ENCODE results near the gene AGPAT2. TPM values are rescaled to one million over a fixed set of nuclear protein-coding genes. Genes with fewer than 3 reads are reported as not detected.

Gene AGPAT2
- total RNA-seq, 1 donor from 2014 or later: 72.9 TPM

GRCh38 chr9:136674786-136675349, 12.4 kb downstream of the AGPAT2 start:
- Histone ChIP-seq H3K4me3 (ENCODE audit: low read depth, low read length) (no peak overlapping the region), H3K27me3 (ENCODE audit: control insufficient read depth, insufficient read depth, low read length) (peaks cover 4% of the 10 kb centered on the region), H3K36me3 (ENCODE audit: control insufficient read depth, insufficient read depth, low read length) (peaks cover 1% of the 10 kb centered on the region)
- no peak for DNase-seq (ENCODE audit: low read depth)
- TF ChIP-seq, protein P1, sequence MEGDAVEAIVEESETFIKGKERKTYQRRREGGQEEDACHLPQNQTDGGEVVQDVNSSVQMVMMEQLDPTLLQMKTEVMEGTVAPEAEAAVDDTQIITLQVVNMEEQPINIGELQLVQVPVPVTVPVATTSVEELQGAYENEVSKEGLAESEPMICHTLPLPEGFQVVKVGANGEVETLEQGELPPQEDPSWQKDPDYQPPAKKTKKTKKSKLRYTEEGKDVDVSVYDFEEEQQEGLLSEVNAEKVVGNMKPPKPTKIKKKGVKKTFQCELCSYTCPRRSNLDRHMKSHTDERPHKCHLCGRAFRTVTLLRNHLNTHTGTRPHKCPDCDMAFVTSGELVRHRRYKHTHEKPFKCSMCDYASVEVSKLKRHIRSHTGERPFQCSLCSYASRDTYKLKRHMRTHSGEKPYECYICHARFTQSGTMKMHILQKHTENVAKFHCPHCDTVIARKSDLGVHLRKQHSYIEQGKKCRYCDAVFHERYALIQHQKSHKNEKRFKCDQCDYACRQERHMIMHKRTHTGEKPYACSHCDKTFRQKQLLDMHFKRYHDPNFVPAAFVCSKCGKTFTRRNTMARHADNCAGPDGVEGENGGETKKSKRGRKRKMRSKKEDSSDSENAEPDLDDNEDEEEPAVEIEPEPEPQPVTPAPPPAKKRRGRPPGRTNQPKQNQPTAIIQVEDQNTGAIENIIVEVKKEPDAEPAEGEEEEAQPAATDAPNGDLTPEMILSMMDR (IDR thresholded peaks at IDR 0.05; ENCODE audit: insufficient read depth, low read length, poor library complexity, severe bottlenecking): no peak

DNA sequence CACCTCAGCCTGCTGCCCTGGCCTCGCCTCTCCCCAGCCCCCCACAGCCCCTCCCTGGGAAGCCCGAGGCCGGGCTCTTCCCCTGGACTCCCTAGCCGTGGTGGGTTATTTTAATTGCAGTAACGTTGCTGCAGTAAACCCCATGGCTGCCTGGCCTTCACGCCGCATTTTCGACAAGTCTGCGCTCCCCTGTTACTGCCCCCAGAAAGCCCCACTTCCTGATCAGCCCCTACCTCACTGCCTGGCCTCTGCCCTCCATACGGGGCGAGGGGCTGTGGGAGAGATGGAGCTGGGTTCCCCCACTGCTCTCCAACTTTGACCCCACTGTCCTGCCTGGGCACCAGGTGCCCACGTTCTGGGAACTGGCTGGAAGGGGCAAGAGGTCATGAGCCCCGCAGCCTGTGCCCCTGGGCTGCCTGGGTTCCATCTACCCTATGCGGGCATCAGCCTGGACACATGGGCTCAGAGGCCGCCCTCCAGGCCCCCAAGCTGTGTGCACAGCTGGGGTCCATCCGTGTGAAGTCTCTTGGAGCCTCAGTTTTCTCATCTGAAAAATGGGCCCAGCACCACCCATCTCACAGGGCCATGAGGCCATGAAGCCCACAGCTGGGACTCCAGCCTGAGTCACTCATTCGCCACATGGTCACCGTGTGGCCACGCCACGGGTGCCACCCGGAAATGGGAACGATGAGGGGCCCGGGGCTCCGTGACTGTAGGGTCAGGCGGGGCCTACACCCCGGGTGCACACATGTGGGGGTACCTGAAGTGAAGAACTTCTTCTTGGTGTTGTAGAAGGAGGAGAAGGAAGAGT, 13.1 kb downstream of the AGPAT2 start:
- H3K36me3 ChIP-seq (ENCODE audit: control insufficient read depth, insufficient read depth, low read length): peaks cover 1% of the 10 kb centered on the region
- no peak overlapping the region for H3K4me3 ChIP-seq (ENCODE audit: low read depth, low read length)
- TF ChIP-seq, protein P1 (IDR thresholded peaks at IDR 0.05; ENCODE audit: insufficient read depth, low read length, poor library complexity, severe bottlenecking): no peak
- peaks cover 4% of the 10 kb centered on the region for H3K27me3 ChIP-seq (ENCODE audit: control insufficient read depth, insufficient read depth, low read length)
- DNase-seq (ENCODE audit: low read depth): no peak

- peaks cover 1% of the 10 kb centered on the region for H3K36me3 ChIP-seq (ENCODE audit: control insufficient read depth, insufficient read depth, low read length)
- H3K4me3 ChIP-seq (ENCODE audit: low read depth, low read length): no peak overlapping the region
- TF ChIP-seq, protein P1 (IDR thresholded peaks at IDR 0.05; ENCODE audit: insufficient read depth, low read length, poor library complexity, severe bottlenecking): no peak
- H3K27me3 ChIP-seq (ENCODE audit: control insufficient read depth, insufficient read depth, low read length): peaks cover 4% of the 10 kb centered on the region
- DNase-seq (ENCODE audit: low read depth): no peak
Observed at GRCh38 chr9:136673088-136673974, 13.9 kb downstream of the AGPAT2 start.

DNA sequence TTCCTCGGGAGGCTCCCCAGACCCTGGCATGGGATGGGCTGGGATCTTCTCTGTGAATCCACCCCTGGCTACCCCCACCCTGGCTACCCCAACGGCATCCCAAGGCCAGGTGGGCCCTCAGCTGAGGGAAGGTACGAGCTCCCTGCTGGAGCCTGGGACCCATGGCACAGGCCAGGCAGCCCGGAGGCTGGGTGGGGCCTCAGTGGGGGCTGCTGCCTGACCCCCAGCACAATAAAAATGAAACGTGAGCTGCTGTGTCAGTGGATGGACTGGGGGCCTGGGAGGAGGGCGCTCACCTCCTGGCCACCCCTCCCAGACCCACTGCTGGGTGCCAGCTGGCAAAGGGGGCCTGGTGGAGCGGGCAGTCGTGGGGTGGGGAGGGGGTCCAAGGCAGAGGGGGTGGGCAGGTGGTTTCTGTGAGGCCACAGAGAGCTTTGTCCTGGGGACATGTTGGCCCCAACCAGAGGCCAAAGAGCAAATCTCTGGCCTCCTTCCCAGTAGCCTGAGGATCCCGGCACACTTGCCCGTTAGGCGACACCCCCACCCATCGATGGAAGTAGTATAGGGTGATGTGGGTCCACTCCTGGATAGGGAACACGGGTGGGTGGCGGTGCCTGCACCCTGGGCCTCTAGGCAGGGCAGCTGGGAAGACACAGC, 14.7 kb downstream of the AGPAT2 start:
- H3K4me3 ChIP-seq (ENCODE audit: low read depth, low read length): no peak overlapping the region
- H3K36me3 ChIP-seq (ENCODE audit: control insufficient read depth, insufficient read depth, low read length): peaks cover 1% of the 10 kb centered on the region
- TF ChIP-seq, protein P1 (IDR thresholded peaks at IDR 0.05; ENCODE audit: insufficient read depth, low read length, poor library complexity, severe bottlenecking): no peak
- no peak for DNase-seq (ENCODE audit: low read depth)
- peaks cover 10% of the 10 kb centered on the region for H3K27me3 ChIP-seq (ENCODE audit: control insufficient read depth, insufficient read depth, low read length)

- no peaks in the 10 kb centered on the region for H3K36me3 ChIP-seq (ENCODE audit: control insufficient read depth, insufficient read depth, low read length)
- no peak for DNase-seq (ENCODE audit: low read depth)
- H3K4me3 ChIP-seq (ENCODE audit: low read depth, low read length): no peak overlapping the region
- H3K27me3 ChIP-seq (ENCODE audit: control insufficient read depth, insufficient read depth, low read length): peaks cover 14% of the 10 kb centered on the region
- TF ChIP-seq, protein P1 (IDR thresholded peaks at IDR 0.05; ENCODE audit: insufficient read depth, low read length, poor library complexity, severe bottlenecking): peak; percentile 95
Observed at GRCh38 chr9:136671646-136672430, 15.4 kb downstream of the AGPAT2 start.
